Measurements from ENCODE around the gene PURB.

GRCh38 chr7:44852590-44852989, 32.7 kb downstream of the PURB start:
- TF ChIP-seq, protein P1, sequence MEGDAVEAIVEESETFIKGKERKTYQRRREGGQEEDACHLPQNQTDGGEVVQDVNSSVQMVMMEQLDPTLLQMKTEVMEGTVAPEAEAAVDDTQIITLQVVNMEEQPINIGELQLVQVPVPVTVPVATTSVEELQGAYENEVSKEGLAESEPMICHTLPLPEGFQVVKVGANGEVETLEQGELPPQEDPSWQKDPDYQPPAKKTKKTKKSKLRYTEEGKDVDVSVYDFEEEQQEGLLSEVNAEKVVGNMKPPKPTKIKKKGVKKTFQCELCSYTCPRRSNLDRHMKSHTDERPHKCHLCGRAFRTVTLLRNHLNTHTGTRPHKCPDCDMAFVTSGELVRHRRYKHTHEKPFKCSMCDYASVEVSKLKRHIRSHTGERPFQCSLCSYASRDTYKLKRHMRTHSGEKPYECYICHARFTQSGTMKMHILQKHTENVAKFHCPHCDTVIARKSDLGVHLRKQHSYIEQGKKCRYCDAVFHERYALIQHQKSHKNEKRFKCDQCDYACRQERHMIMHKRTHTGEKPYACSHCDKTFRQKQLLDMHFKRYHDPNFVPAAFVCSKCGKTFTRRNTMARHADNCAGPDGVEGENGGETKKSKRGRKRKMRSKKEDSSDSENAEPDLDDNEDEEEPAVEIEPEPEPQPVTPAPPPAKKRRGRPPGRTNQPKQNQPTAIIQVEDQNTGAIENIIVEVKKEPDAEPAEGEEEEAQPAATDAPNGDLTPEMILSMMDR (IDR thresholded peaks at IDR 0.05), result no peak
- no peak for TF ChIP-seq GATA2 (CRISPR knock-in tag; IDR thresholded peaks at IDR 0.05)
- no peak for TF ChIP-seq EP300 (IDR thresholded peaks at IDR 0.05; ENCODE audit: borderline replicate concordance in 1 of 2, low read depth in 1 of 2, low read length in 1 of 2)
- no peak for TF ChIP-seq POLR2AphosphoS5 (IDR thresholded peaks at IDR 0.05; ENCODE audit: low read depth, low read length)
- TF ChIP-seq TCF12 (IDR thresholded peaks at IDR 0.05), result no peak
- TF ChIP-seq TAF1 (IDR thresholded peaks at IDR 0.05; ENCODE audit: borderline replicate concordance, low read depth, low read length), result no peak
- TF ChIP-seq, protein P2, sequence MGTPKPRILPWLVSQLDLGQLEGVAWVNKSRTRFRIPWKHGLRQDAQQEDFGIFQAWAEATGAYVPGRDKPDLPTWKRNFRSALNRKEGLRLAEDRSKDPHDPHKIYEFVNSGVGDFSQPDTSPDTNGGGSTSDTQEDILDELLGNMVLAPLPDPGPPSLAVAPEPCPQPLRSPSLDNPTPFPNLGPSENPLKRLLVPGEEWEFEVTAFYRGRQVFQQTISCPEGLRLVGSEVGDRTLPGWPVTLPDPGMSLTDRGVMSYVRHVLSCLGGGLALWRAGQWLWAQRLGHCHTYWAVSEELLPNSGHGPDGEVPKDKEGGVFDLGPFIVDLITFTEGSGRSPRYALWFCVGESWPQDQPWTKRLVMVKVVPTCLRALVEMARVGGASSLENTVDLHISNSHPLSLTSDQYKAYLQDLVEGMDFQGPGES (IDR thresholded peaks at IDR 0.05; ENCODE audit: low read depth, low read length), result no peak
- TF ChIP-seq GABPA (IDR thresholded peaks at IDR 0.05; ENCODE audit: low read depth), result no peak
- TF ChIP-seq, protein P3, sequence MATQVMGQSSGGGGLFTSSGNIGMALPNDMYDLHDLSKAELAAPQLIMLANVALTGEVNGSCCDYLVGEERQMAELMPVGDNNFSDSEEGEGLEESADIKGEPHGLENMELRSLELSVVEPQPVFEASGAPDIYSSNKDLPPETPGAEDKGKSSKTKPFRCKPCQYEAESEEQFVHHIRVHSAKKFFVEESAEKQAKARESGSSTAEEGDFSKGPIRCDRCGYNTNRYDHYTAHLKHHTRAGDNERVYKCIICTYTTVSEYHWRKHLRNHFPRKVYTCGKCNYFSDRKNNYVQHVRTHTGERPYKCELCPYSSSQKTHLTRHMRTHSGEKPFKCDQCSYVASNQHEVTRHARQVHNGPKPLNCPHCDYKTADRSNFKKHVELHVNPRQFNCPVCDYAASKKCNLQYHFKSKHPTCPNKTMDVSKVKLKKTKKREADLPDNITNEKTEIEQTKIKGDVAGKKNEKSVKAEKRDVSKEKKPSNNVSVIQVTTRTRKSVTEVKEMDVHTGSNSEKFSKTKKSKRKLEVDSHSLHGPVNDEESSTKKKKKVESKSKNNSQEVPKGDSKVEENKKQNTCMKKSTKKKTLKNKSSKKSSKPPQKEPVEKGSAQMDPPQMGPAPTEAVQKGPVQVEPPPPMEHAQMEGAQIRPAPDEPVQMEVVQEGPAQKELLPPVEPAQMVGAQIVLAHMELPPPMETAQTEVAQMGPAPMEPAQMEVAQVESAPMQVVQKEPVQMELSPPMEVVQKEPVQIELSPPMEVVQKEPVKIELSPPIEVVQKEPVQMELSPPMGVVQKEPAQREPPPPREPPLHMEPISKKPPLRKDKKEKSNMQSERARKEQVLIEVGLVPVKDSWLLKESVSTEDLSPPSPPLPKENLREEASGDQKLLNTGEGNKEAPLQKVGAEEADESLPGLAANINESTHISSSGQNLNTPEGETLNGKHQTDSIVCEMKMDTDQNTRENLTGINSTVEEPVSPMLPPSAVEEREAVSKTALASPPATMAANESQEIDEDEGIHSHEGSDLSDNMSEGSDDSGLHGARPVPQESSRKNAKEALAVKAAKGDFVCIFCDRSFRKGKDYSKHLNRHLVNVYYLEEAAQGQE (IDR thresholded peaks at IDR 0.05; ENCODE audit: low read depth, low read length), result no peak
- no peak for TF ChIP-seq RFX5 (IDR thresholded peaks at IDR 0.05; ENCODE audit: low read length)
- TF ChIP-seq YY1 (IDR thresholded peaks at IDR 0.05; ENCODE audit: low read depth), result no peak
- no peak for TF ChIP-seq MAX (IDR thresholded peaks at IDR 0.05; ENCODE audit: low read depth)

All from SK-N-SH (cell line).